HG03097 (cell line): ENCODE results near the gene MOCS1.

Source experiments
- ATAC-seq: cut with Tn5 transposase; IDR thresholded peaks from one replicate; pipeline ENCODE4 v1.9.1; 2021; ENCODE audit not compliant: unreplicated experiment, low FRiP score

MOCS1 gene

DNA sequence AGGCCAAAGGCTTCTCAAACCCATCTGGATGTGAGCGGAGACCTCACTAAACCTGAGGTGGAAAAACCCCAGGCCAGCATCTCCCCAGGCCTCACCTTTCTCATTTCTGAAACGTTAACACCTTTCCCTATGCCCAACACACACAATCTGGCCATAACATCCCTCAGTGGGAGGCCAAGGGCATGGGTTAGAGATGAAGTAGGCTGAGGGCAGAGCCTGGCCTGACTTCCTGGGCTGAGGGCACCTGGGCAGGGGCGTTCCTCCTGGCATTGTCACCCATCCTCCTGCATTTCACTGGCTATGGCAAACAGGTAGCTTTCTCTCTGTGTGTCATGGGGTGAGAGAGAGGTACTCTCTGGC, 8.4 kb downstream of the MOCS1 start:
- ATAC-seq = no peak

DNA sequence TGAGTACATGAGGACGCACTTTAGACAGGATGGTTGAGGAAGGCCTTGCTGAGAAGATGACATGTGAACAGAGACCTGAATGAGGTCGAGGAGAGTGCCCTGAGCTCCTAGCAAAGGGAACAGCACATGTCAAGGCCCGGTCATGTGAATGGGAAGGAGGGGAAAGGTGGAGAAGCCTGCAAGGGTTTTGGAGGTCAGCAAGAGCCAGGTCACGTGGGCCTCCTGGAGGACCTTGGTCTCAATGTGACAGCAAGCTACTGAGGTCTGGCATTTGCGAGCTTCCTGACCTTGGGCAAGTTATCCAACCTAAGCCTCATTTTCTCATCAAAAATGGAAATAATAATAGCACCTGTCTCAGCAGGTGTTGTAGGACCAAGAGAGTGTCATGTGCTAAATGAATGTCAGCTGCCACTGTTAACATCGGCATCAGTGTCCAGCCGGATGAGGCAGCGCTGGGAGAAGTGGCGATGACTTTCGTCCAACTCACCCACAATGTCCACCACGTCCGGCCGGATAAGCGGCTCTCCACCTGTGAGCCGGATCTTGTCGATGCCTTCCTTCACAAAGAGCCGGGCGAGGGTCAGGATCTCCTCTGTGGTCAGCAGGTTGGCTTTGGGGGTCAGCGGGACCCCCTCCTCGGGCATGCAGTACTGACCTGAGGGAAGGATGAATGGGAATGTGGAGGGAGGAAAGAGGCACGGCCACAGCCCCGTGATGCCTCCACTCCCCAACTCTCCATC, 8.9 kb downstream of the MOCS1 start:
- no peak for ATAC-seq

DNA sequence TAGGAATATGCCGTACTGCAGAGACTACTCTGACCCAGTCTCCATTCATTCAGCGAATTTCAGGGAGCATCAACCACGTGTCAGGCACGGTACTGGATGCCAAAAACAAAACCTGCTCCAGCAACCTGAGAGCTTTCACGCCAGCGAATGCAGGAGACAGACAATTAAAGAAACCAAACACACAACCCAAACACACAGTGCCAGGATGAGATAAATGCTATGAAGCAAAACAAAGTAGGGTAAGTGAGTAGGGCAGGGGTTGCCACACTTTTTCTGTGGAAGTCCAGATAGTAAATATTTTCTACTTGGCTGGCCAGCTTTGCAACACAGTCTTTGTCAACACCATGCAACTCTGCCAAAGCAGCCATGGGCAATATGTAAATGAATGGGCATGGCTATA, 10.0 kb downstream of the MOCS1 start:
- no peak for ATAC-seq

DNA sequence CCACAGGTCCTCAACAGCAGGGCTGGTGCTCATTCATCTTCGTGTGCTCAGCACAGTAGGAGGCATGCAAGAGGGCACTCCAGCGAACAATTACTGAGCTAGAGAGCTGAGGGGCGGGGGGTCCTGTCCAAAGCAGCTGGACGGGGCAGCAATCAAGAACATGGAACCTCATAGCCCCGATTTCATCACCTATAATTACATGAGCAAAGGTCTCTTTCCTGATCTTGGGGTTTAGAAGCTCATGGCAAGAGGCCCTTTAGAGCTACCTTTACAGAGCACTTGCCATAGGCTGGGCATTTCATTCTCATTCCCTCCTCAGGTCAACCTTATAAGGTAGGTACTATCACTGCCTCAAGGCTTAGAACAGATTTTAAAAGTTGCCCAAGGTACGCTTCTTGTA, 10.4 kb downstream of the MOCS1 start:
- no peak for ATAC-seq

DNA sequence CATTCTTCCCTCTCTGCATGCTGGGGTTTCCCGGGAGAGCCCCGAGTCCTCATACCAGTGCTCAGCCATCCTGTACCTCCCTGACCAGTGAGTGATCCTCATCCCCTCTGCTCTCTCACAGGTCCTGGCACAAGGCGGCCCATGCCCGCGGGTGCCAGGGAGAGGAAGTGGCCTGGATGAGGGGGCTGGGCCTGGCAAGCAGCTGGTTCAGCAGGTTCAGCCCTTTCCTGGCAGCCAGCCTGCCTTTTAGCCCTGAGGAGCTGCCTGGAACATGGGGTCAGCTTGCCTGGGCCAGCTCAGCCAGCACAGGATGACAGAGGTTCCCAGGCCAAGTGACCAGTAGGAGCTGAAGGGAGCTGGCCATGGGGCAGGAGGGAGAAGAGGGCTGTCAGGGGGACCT, 10.9 kb downstream of the MOCS1 start:
- ATAC-seq = no peak

DNA sequence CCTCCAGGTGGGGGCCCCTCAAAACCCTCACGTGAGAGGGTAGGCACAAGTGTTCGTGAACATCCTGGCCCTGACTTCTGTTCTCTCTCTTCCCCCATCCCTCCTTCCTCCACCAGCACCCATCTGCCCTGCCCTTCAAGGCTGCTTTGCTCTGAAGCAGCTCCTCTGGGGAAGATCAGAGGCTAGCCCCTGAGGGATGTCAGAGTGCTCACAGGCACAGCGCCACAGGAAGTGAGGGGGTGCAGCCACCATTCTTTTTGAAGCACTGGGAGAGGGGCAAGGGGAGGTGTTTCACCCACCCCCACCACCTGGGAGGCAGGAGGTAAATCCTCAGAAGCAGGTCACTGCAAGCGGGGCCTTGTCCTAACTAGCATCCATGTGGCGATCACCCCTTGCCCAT, 11.4 kb downstream of the MOCS1 start:
- ATAC-seq = no peak

DNA sequence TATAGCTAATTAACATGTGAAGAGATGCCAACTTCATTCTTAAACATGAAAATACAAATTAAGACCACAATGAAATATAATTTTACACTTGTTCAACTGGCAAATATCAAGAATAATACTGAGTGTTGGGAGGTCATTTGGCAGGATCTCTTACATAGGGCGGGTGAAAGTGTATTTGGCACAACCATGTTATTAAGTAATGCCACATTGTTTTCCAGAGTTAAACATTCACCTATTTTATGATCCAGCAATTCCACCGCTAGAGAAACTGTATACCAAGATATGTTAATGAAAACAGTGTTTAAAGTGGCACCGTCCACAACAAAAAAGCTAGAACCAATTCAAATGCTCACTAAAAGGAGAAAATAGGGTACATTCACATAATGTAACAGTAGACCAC, 14.1 kb downstream of the MOCS1 start:
- no peak for ATAC-seq

DNA sequence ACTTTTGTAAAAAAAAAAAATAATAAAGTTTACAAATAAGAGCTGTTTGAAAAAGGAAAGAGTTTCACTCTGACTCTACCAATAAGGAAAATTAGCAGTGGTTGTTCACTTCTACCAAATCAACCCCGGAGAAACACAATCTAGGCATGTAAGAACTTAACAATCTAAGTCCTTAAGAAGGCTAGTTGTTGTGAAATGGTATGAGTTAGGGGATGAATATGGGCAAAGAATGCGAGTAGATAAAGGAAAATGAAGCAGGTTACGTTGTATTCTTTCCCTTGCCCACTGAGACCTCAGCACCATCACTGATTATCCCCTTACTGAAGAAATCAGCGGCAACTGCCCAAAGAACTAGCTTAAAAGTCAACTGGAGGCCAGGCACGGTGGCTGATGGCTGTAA, 15.4 kb downstream of the MOCS1 start:
- ATAC-seq = no peak

DNA sequence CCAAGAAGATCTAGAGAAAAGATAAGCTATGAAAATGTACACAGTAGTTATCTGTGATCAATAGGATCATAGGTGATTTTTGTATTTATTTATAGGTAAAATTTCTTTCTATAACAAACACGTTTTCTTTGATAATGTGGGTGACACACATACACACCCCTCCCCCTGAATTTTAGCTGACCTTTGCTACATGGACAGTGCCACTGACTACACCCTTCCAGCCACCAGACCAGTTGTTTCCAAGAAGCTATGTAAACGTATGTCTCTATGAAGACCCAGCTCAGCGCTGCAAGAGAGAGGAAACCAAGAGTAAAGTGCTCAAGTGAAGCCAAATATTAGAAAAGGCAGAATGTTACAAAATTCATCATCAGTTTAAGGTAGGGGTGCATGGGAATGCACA, 16.3 kb downstream of the MOCS1 start:
- ATAC-seq = no peak

DNA sequence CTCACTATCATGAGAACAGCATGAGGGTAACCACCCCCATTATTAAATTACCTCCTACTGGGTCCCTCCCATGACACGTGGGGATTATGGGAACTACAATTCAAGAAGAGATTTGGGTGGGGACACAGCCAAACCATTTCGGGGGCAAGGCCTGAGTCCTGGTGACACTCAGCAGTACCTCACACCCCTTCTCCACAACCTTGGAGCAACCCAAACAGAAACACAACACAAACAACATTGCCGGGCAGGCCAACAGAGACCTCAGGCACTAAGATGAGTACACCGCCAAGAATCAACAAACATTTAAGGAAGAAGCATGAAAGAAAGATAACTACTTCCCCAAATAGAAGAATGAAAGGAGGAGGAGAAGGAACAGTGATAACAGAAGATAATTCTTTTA, 16.9 kb downstream of the MOCS1 start:
- no peak for ATAC-seq

DNA sequence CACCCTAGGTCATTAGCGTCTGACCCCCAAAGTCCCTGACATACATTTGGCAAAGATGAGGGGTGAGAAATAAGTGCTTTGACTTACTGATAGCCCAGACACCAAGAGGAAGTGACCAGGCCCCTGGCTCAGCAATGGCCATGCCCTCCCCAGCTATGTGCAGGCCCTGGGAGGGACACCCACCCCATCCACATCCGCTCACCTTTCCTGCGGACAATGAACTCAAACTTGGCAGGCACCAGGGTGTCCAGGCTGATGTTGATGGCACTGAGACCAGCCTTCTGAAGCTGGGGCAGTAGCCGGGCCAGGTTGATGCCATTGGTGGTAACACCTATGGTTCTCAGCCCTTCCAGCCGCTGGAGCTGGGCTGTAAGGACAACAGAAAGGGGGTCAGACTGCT, 18.4 kb downstream of the MOCS1 start:
- no peak for ATAC-seq

DNA sequence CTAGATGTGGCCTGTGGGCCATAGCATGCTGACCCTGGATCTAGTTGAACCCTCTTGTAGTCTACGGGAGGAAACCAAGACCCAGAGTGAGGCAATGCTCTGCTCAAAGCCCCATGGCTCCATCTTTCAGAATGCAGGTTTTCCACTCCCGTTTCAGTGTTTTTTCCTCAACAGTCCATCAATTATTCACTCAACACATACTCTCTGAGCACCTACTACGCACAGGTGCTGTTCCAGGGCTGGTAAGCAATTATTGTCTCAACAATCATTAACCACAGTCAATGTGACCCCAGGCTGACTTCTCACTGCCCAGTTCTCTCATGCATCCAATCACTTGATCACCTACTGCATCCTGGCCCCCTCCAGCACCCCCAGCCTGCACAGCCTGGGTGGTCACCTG, 20.0 kb downstream of the MOCS1 start:
- no peak for ATAC-seq

DNA sequence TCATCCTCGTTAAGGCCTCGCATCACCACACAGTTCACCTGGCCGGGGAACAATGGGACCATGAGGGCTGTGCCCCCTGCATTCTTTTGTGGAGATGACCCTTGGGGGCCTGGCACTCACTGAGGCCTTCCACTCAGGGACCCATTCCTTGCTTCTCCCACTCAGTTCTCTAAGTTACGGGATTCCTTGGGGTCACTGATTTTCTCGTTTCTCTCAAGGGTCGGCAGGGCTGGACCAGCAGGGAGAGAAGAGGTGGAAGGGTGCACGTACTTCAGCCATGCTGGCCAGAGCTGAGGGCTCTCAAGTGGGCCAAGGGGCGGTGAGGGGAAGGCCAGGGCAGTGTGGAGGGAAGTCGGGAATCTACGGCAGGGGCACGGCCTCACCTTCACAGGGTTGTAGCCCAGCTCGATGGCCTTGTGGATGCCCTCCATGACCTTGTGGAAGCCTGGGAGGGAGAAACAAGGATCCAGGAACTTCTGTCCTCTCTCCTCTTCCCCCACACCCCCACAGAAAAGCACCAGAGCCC, 20.8 kb downstream of the MOCS1 start:
- ATAC-seq = no peak

DNA sequence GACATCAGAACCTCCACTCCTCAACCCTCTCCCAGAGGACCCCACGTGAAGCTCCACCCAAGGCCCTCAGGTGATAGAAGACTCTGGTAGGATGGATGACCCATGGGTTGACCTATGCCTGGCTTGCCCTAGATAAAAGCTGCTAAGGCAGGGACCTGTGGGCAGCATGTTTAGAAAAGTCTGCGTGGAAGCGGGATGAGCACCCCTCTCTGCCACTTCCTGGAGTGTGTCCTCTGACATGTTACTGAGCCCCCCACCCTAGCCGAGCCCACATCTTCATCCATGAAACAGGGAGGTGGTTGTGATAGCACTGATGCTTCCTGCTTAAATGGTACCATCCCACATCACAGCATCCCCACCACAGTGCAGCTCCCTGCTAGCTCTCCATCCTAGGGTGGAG, 21.8 kb downstream of the MOCS1 start:
- ATAC-seq = no peak

DNA sequence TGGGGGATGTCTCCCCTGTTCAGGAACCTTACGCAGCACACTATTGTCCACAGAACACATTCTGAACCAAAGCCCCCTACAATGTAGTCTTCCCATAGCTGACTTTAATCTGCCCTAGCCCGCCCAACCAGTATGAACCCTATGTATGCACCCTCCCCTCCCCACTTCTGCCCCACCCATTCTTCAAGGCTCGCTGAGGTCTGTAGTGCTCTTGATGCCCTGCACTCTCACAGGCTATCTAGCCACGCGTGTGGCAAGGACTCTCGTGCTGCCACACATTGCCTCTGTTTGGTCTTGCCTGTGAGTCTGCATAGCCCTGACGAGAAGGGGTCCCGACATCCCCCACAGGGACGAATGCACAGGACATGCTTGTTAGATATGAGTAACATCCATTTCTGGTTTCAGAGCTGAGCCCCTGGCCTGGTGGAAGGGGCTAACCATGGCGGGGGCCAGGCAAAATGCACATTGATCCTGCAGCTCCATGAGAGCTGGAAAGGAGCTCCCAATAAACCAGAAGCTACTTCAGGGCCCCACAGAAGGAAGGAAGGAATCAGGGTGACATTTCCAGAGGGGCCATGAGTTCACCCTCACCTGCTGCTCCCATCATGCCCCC, 22.6 kb downstream of the MOCS1 start:
- ATAC-seq = no peak

DNA sequence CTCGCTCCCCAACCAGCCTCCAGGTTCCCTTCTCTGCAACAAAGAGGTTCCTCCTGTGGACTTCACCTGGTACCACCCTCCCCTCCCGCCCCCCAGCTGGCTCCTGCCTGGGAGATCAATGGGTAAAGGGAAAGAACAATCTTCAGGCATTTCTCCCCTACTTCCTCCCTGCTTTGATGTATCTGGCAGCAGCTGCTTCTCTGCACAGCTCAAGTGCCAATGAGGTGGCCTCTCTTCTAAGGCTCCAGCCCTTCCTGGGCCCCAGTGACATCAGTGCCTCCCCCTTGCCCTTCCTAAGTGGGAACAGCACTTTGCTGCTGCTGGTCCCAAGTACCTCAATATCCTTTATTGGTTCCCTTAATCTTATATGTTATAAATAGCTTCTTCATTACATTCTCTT, 23.5 kb downstream of the MOCS1 start:
- ATAC-seq = no peak

DNA sequence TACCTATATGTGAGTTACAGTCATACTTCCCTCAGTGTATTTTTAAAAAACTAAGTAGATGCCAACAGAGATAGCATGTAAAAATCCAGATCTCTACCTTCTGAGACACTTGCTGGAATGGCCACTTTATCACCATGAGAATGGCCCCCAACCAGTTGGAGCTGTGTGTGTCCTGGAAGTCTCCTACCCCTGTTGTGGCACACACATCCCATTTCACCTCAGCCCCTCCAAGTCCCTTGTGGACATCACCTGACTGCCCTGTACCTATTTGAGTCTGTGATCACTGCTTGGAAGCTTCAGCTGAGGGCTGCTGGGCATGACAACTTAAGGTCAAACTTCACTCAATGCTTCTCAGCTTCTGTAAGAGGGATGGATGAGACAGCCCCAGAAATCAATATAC, 24.1 kb downstream of the MOCS1 start:
- ATAC-seq = no peak

DNA sequence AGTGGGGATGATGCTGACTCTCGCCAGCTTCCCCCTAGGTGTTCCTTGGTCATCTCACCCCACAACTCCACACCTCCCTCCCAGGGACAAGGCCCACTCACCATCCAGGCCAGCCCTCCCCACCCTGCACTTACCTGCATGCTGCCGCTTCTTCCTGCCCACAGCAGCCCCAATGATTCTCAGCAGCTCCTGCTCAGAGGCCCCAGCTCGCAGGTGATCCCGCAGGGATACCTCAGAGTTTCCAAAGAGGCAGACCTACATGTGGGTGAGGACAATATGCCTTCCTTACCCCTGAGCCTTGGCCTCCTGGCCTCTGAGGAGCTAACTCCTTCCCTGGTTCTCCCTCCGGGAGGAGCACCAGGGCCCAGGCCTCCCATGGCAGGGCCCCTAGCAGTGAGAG, 24.6 kb downstream of the MOCS1 start:
- ATAC-seq = no peak

DNA sequence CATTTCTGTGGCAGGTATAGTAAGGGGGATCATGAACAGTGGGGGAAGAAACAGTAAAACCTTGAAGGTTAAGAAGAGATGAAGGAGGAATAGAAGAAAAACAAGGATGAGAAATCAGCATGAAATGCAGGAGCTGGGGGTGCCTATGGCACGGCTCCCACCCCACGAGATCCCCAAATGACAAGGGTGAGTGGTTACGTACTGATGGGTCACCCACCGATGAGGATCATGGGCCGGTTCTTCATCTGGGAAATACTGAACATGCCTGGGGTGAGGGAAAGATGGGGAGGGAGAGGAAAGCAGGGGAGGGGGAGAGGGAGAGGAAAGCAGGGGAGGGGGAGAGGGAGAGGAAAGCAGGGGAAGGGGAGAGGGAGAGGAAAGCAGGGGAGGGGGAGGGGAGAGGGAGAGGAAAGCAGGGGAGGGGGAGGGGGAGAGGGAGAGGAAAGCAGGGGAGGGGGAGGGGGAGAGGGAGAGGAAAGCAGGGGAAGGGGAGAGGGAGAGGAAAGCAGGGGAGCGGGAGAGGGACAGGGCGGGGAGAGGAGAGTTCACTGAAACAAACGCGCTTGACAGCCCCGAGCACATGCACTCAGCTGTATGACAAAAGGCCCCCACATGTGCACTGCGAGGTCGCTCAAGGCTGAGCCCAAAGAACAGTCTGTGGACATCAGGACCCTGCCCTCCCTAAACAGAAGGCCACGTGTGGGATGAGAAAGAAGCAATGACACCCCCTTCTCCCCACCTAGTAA, 25.3 kb downstream of the MOCS1 start:
- no peak for ATAC-seq

DNA sequence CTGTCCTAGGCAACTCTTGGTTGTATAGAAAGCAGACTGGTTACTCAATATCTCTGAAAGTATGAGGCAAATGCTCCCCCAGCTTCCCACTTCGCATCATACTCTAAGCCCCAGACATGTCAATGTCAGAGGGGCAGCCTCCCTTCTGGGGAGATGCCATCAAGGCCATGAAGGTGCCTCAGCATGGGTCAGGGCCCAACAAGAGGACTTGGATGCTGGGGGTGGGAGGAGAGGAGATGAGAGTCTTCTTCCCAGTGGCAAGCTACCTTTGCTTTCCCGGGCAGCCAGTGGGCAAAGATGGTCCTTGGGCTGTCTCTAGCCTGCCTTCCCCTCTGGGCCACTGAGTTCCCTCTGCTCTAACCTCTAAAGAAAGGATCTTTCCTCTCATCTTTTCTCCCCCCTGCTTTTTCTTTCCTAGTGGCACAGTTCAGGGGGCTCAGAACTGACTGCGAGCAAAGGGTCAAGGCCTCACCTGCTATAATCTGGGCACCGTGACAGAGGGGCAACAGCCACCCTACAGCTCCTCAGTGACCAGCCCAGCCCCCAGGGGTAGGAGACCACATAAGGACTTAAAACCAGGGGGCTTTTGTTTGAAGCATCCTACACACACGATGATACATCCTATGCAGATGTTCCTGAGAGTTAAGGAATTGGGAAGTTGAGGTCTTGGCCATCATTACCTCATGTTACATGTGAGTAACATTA, 26.2 kb downstream of the MOCS1 start:
- ATAC-seq = no peak

DNA sequence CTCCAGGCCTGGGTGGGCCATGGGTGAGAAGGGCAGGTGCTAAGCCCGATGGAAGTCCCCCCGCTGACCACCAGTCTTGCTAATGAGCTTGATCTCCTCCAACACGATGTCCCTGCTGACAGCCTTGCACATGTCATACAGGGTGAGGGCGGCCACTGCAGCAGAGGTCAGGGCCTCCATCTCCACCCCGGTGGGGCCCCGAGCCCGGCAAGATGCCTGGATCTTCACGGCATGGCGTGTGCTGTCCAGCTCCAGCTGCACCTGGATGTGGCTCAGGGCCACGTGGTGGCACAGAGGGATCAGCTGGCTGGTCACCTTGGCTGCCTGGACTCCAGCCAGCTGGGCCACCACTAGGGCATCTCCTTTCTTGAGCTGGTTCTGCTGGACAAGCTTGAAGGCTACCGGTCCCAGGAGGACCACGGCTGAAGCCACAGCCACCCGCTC, 27.9 kb downstream of the MOCS1 start:
- ATAC-seq = no peak
